SU-DHL-6 (cell line): Measurements from ENCODE around the gene PLA2G5.

Experiments used
- H2AFZ ChIP-seq: fragments of 200-600 bp; sonication (generic); 2 replicates; pipeline ENCODE4 v1.6.1; 2014; ENCODE audit warnings: low read depth, mild to moderate bottlenecking, moderate library complexity, mixed read lengths, antibody characterized with exemption, low read length; ENCODE audit not compliant: severe bottlenecking
- H3F3A ChIP-seq: fragments of 200-600 bp; shearing (Covaris generic); 2 replicates; pipeline ENCODE4 v1.6.0; 2016; ENCODE audit warnings: antibody characterized with exemption, mild to moderate bottlenecking; ENCODE audit not compliant: insufficient read depth
- H3K27ac ChIP-seq: fragments of 200-600 bp; sonication (generic); 2 replicates; pipeline ENCODE4 v1.5.1; 2016; ENCODE audit warnings: low read depth, mild to moderate bottlenecking, low read length, moderate library complexity, mixed read lengths
- H3K27me3 ChIP-seq: fragments of 200-600 bp; sonication (generic), shearing (Covaris generic); 2 replicates; pipeline ENCODE4 v1.6.0; 2014; ENCODE audit warnings: mild to moderate bottlenecking, low read length
- H3K36me3 ChIP-seq: fragments of 200-600 bp; sonication (generic); 2 replicates; pipeline ENCODE4 v1.6.1; 2014; ENCODE audit warnings: mild to moderate bottlenecking, low read length, mixed read lengths
- H3K4me2 ChIP-seq: fragments of 300-600, 200-600 bp; shearing (Covaris generic), sonication (generic); 2 replicates; pipeline ENCODE4 v1.6.0; 2014; ENCODE audit warnings: low read length, low read depth, mild to moderate bottlenecking; ENCODE audit not compliant: poor library complexity, severe bottlenecking
- H3K4me3 ChIP-seq: fragments of 200-600 bp; sonication (generic); 2 replicates; pipeline ENCODE4 v1.5.1; 2014; ENCODE audit warnings: antibody characterized with exemption, low read length, mild to moderate bottlenecking, mixed read lengths; ENCODE audit not compliant: insufficient read depth, poor library complexity, severe bottlenecking
- H3K79me2 ChIP-seq: fragments of 200-600 bp; sonication (generic); 2 replicates; pipeline ENCODE4 v1.6.1; 2014; ENCODE audit warnings: mild to moderate bottlenecking, low read length, moderate library complexity; ENCODE audit not compliant: insufficient read depth
- H3K9ac ChIP-seq: fragments of 200-600 bp; sonication (generic); 2 replicates; pipeline ENCODE4 v1.7.0; 2014; ENCODE audit warnings: mild to moderate bottlenecking, low read length
- H3K9me2 ChIP-seq: fragments of 200-600 bp; sonication (generic); replicated peaks from 2 replicates; pipeline ENCODE4 v1.6.1; 2014; ENCODE audit warnings: low read length; ENCODE audit not compliant: insufficient read depth
- H3K9me3 ChIP-seq: fragments of 200-600 bp; sonication (generic); 2 replicates; pipeline ENCODE4 v1.6.1; 2014; ENCODE audit warnings: low read length, mixed read lengths; ENCODE audit not compliant: insufficient read depth
- H4K20me1 ChIP-seq: fragments of 200-600 bp; sonication (generic); 2 replicates; pipeline ENCODE4 v1.6.1; 2014; ENCODE audit warnings: low read depth, mild to moderate bottlenecking, antibody characterized with exemption, low read length, moderate library complexity, mixed read lengths
- EZH2phosphoT487 ChIP-seq: fragments of 200-600 bp; sonication (generic), shearing (Covaris generic); conservative IDR thresholded peaks from 2 replicates; pipeline ENCODE4 v1.6.1; 2018; ENCODE audit warnings: mild to moderate bottlenecking, antibody characterized with exemption, low read length, moderate library complexity, mixed read lengths
- TF ChIP-seq, protein P1 (sequence below): fragments of 200-600 bp; sonication (generic); IDR thresholded peaks from one replicate; pipeline ENCODE4 v1.5.1; 2017; ENCODE audit warnings: antibody characterized with exemption, mild to moderate bottlenecking, low read length, moderate library complexity; ENCODE audit not compliant: insufficient read depth, poor library complexity, severe bottlenecking

PLA2G5 gene

GRCh38 chr1:20114021-20114648 lies 44.1 kb downstream of the PLA2G5 start:
- TF ChIP-seq, protein P1, sequence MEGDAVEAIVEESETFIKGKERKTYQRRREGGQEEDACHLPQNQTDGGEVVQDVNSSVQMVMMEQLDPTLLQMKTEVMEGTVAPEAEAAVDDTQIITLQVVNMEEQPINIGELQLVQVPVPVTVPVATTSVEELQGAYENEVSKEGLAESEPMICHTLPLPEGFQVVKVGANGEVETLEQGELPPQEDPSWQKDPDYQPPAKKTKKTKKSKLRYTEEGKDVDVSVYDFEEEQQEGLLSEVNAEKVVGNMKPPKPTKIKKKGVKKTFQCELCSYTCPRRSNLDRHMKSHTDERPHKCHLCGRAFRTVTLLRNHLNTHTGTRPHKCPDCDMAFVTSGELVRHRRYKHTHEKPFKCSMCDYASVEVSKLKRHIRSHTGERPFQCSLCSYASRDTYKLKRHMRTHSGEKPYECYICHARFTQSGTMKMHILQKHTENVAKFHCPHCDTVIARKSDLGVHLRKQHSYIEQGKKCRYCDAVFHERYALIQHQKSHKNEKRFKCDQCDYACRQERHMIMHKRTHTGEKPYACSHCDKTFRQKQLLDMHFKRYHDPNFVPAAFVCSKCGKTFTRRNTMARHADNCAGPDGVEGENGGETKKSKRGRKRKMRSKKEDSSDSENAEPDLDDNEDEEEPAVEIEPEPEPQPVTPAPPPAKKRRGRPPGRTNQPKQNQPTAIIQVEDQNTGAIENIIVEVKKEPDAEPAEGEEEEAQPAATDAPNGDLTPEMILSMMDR: no peak
- TF ChIP-seq EZH2phosphoT487: no peak
- Histone ChIP-seq H3K79me2 (no peaks in the 10 kb centered on the region), H3K27ac (no peak overlapping the region), H4K20me1 (no peaks in the 10 kb centered on the region), H3K36me3 (no peaks in the 10 kb centered on the region), H3K4me2 (no peak overlapping the region), H3F3A (no peaks in the 10 kb centered on the region), H3K9me3 (no peaks in the 10 kb centered on the region), H3K9ac (no peak overlapping the region), H3K27me3 (no peaks in the 10 kb centered on the region), H3K4me3 (no peak overlapping the region), H2AFZ (no peak overlapping the region), H3K9me2 (no peaks in the 10 kb centered on the region)

GRCh38 chr1:20115479-20115878 lies 45.5 kb downstream of the PLA2G5 start:
- no peak overlapping the region for H3K4me2 ChIP-seq
- no peak overlapping the region for H2AFZ ChIP-seq
- no peaks in the 10 kb centered on the region for H3K36me3 ChIP-seq
- H3K9me2 ChIP-seq: no peaks in the 10 kb centered on the region
- H4K20me1 ChIP-seq: no peaks in the 10 kb centered on the region
- no peaks in the 10 kb centered on the region for H3F3A ChIP-seq
- H3K27me3 ChIP-seq: no peaks in the 10 kb centered on the region
- no peak overlapping the region for H3K9ac ChIP-seq
- H3K27ac ChIP-seq: no peak overlapping the region
- no peaks in the 10 kb centered on the region for H3K79me2 ChIP-seq
- H3K4me3 ChIP-seq: no peak overlapping the region
- H3K9me3 ChIP-seq: no peaks in the 10 kb centered on the region
- TF ChIP-seq, protein P1: no peak
- TF ChIP-seq EZH2phosphoT487: no peak

GRCh38 chr1:20115916-20116315 lies 45.9 kb downstream of the PLA2G5 start:
- Histone ChIP-seq H3K27me3 (no peaks in the 10 kb centered on the region), H3K9me2 (no peaks in the 10 kb centered on the region), H3K9me3 (no peaks in the 10 kb centered on the region), H3K4me3 (no peak overlapping the region), H3F3A (no peaks in the 10 kb centered on the region), H3K79me2 (no peaks in the 10 kb centered on the region), H3K9ac (no peak overlapping the region), H3K4me2 (no peak overlapping the region), H3K36me3 (no peaks in the 10 kb centered on the region), H4K20me1 (no peaks in the 10 kb centered on the region), H3K27ac (no peak overlapping the region), H2AFZ (no peak overlapping the region)
- TF ChIP-seq, protein P1: no peak
- TF ChIP-seq EZH2phosphoT487: no peak
